ENCODE results near the gene ZNHIT6.

DNA sequence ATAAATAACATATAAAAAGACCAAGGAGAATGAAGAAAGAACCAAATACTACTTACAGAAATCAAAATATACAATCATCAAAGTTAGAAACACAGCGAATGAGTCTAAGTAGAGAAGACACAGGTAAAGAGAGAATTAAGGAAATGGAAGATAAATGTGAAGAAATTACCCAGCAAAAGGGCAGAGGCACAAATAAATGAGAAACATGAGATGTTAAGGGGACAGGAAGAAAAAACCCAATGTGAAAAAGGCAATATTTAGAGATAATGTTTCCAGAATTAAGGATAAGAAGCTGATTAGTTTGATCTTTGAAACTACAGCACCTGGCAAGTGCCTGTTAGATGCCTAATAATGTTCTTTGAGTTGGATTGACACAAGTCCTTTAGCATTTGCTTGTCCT is 86.8 kb downstream of the ZNHIT6 start:
- TF ChIP-seq TAF1 (IDR thresholded peaks at IDR 0.05; ENCODE audit: borderline replicate concordance, insufficient read depth, low read length): no peak
- TF ChIP-seq, protein P1, sequence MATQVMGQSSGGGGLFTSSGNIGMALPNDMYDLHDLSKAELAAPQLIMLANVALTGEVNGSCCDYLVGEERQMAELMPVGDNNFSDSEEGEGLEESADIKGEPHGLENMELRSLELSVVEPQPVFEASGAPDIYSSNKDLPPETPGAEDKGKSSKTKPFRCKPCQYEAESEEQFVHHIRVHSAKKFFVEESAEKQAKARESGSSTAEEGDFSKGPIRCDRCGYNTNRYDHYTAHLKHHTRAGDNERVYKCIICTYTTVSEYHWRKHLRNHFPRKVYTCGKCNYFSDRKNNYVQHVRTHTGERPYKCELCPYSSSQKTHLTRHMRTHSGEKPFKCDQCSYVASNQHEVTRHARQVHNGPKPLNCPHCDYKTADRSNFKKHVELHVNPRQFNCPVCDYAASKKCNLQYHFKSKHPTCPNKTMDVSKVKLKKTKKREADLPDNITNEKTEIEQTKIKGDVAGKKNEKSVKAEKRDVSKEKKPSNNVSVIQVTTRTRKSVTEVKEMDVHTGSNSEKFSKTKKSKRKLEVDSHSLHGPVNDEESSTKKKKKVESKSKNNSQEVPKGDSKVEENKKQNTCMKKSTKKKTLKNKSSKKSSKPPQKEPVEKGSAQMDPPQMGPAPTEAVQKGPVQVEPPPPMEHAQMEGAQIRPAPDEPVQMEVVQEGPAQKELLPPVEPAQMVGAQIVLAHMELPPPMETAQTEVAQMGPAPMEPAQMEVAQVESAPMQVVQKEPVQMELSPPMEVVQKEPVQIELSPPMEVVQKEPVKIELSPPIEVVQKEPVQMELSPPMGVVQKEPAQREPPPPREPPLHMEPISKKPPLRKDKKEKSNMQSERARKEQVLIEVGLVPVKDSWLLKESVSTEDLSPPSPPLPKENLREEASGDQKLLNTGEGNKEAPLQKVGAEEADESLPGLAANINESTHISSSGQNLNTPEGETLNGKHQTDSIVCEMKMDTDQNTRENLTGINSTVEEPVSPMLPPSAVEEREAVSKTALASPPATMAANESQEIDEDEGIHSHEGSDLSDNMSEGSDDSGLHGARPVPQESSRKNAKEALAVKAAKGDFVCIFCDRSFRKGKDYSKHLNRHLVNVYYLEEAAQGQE (IDR thresholded peaks at IDR 0.05; ENCODE audit: insufficient read depth in 1 of 2, low read depth in 2 of 2, low read length in 2 of 2): no peak
- no peak for TF ChIP-seq POLR2AphosphoS5 (IDR thresholded peaks at IDR 0.05; ENCODE audit: low read depth, low read length)
- TF ChIP-seq SIN3A (IDR thresholded peaks at IDR 0.05; ENCODE audit: borderline replicate concordance, insufficient read depth, low read length): no peak
- no peak for TF ChIP-seq FOXP2 (optimal IDR thresholded peaks at IDR 0.05; ENCODE audit: borderline replicate concordance, extremely low read depth, extremely low read length, insufficient read depth)

Measured in PFSK-1 (cell line).